HG03108 (cell line): ENCODE data around the gene LENG9.

Experiments used
- ATAC-seq: cut with Tn5 transposase; IDR thresholded peaks from one replicate; pipeline ENCODE4 v1.9.1; 2021; ENCODE audit warnings: moderate library complexity; ENCODE audit not compliant: unreplicated experiment

LENG9 gene

GRCh38 chr19:54424660-54425381 is 38.8 kb downstream of the LENG9 start:
- ATAC-seq = no peak

- no peak for ATAC-seq
Observed at GRCh38 chr19:54424201-54424600, 39.4 kb downstream of the LENG9 start.

DNA sequence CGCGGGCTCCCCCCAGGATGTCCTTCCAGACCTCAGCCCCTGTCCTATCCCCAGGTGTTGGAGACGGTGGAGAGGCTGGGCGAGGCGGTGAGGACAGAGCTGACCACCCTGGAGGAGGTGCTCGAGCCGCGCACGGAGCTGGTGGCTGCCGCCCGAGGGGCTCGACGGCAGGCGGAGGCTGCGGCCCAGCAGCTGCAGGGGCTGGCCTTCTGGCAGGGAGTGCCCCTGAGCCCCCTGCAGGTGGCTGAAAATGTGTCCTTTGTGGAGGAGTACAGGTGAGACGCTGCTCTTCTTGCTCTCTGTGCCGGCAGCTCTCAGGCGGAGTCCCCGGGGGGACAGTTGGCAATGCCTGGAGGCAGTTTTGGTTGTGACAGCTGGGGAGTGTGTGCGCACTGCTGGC is 41.4 kb downstream of the LENG9 start:
- ATAC-seq = no peak

DNA sequence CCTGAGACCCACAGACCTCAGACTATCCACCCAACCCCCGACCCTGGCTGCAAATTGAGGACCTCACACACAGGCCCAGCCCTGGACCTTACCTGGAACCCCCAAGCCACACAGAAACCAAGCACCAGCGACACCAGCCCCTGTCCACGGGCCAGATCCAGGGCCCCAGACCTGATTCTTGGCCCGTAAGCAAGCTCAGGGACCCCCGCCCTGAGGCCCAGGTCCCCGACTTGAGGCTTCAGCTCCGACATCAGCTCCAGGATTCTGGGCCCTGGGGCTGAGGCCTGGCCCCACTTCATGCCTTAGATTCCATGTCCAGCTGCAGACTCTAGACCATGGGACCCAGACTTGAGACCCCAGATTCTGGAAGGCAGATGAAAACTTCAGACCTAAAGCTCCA is 42.1 kb downstream of the LENG9 start:
- no peak for ATAC-seq

- no peak for ATAC-seq
Observed at GRCh38 chr19:54421169-54421516, 42.4 kb downstream of the LENG9 start.

GRCh38 chr19:54420383-54421168 is 43.0 kb downstream of the LENG9 start:
- no peak for ATAC-seq

- no peak for ATAC-seq
Observed at GRCh38 chr19:54420068-54420382, 43.6 kb downstream of the LENG9 start.

- no peak for ATAC-seq
Observed at GRCh38 chr19:54418930-54419800, 44.4 kb downstream of the LENG9 start.

- no peak for ATAC-seq
Observed at GRCh38 chr19:54418030-54418929, 45.3 kb downstream of the LENG9 start.

- no peak for ATAC-seq
Observed at GRCh38 chr19:54416695-54417491, 46.7 kb downstream of the LENG9 start.

DNA sequence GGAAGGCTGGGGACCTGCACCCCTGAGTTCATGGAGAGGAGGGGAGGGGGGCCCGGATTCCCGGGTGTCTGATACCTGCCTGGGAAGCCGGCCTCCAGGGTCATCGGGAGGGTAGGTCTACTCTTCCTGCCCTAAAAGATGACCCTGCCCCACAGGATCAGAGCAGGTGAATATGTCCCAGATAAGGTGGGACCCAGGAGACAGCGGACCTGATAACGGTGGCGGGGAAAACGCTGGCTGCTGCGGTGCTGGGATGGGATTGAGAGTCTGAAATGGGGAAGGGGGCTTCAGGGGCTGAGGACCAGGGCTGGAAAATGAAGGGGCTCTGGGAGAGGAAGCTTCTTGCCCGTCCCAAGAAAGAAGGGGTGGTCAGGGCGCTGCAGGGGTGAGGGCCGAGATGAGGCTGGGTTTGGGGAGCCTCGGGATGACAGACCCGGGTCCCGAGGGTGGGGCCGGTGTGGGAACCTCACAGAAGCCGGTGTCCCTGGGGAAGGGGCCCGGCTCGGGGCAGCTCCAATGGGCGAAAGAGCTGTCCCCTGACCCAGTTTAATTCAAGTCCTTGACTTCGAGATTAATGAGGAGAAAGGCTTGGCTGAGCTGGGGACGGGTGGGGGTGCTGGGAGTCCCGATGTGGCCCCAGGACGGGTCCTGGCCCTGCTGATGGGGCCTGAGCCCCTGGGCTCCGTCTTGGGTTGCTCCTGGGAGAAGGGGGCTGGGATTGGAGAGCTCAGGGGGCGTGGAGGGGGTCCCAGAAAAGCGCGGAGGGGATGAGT is 47.5 kb downstream of the LENG9 start:
- ATAC-seq = no peak

DNA sequence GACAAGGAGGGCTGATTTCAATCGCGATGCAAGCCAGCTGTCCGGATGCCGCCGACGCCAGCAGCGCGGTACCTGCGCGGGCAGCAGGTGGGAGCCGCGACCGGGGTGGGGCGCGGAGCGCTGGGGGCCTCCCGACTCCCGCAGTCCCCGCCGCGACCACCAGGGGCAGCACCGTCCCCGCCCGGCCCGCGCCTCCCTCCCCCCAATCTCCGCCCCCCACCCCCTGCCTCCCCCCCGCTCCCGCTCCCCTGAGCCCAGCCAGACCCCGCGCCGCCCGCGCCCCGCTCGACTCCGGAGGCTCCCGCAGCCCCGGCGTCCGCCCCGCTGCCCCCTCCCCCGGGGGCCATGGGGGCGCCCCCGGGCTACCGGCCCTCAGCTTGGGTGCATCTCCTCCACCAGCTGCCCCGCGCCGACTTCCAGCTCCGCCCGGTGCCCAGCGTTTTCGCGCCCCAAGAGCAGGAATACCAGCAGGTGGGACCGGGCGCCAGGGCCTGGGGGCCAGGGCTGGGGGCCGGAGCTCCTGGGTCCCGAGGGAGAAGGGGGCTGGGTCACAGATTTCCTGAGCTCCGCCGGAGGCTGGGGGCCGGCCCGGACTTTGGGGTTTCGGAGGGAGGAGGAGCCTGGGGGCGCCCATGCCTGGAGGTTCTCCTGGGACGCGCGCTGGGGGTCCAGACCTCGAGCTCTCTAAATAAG is 48.2 kb downstream of the LENG9 start, which contains the start of gene TTYH1:
Gene TTYH1 (plus strand): TSS at position 257 of the 693 bp plus-strand sequence. CDS start 89 bp downstream, at position 346.
- no peak for ATAC-seq

- no peak for ATAC-seq
Observed at GRCh38 chr19:54414156-54414555, 49.4 kb downstream of the LENG9 start.

DNA sequence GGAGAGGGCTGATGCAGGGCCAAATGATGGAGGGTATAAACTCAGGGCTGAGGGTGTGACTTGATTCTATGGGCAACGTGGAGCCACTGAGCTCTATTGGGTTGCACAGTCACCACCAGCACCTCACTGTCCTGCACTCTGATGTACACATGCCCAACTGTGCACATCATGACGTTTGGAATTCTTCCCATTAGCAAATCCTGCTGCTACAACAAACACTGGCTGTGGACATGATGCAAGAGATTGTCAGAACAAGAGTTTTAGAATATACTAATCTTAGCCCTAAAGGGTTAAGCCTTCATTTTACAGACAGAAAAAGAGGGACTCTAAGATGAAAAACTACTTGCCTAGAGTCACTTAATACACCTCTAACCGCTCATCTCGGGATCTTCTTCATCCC is 50.7 kb downstream of the LENG9 start:
- no peak for ATAC-seq
